HG02678 (cell line): ENCODE results near the gene ZNF189.

Experiments
- ATAC-seq: cut with Tn5 transposase; IDR thresholded peaks from one replicate; pipeline ENCODE4 v1.9.1; 2021; ENCODE audit warnings: mild to moderate bottlenecking, moderate library complexity; ENCODE audit not compliant: unreplicated experiment

ZNF189 gene

DNA sequence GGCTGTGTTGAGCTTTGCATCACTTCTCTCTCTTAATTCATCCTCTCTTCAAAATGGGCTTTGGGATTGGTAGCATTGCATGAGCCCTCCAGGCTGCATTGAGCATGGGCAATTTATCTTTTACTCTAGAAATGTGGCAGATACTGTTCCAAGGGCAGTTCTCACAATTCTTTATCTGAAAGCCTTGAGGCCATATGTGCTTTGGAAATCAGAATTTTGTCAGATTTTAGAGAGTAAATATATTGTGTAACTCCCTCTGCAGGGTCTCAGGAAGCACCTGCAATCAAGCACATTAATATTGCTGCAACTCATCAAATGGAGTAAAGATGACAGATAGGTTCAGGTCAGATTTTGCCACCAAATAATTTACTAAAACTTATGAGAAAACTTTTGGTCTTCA, 19.3 kb downstream of the ZNF189 start:
- ATAC-seq = no peak

DNA sequence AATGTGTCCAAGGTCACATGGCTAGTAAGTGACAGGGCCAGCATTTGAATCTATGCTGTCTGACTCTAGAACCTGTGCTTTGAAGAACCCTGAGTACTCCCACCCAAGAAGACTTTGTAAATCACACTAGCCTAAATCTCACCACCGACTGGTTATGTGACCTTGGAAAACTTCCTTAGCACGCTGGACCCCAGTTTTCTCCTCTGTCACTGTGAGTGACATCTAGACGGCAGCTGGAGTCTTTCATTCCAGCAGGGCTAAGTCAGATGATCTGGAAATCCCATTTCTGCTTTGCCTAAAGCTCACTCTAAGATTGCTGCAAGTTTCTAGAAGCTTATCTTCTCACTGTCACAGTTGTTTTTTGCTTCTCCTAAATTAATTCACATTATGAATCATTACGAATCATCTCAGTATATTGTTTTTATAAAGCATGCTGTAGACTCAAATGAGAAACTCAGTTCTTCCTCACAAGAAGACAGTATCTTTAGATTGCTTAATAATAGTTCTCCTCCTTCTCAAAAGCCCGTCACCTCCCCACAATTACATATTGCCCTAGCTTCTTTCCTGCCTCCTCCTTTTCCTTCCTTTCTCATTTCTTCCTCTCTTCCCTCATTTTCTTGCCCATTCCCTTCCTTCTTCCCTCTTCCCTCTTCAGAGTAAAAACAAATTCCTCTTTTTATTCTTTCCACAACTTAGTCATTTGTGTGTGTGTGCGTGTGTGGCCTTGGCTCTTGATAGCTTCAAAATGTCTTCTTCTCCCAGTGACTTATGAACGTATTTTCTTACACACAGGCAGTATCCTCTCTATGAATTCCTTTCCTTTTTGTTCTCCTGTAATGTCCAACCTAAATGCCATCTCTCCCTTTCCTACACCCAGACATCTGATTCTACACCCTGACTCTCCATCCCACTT, 20.1 kb downstream of the ZNF189 start:
- ATAC-seq = no peak

DNA sequence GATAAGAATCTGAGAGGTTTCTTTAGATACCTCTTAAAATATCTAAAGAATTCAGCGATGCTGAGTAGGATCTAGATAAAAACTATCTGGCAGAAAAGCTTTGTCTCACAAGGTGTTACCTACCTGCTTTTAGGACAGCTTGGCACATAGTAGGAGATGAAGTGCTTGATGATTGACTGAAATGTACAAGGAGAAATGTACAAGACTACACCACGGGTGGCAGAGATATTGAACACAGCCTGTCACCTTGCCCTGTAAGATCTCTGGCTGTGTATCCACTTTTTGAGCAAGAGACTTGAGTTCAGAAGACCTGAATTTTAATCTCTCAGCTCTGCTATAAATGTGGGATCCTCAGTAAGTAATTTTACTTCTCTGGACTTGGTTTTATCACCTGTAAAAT, 21.2 kb downstream of the ZNF189 start:
- ATAC-seq = no peak

DNA sequence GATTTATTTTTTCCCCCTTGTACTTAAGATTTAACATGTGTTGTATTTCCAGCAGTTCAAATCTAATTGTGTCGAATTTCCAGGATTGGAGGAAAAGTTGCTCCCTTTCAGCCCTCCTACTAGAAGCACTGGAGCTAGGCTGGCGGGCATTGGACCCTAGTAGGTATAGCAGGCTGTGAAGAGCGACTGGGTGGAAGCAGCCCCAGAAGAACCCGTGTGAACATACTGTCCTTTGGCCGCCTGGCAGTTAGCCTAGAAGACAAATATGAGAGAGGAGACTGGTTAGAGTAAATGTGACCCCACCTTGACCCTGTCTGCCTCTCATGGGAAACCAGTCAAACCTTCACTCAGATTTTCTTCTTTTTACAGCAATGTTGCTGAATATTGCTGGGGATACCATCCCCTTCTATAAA, 23.0 kb downstream of the ZNF189 start:
- ATAC-seq = no peak

DNA sequence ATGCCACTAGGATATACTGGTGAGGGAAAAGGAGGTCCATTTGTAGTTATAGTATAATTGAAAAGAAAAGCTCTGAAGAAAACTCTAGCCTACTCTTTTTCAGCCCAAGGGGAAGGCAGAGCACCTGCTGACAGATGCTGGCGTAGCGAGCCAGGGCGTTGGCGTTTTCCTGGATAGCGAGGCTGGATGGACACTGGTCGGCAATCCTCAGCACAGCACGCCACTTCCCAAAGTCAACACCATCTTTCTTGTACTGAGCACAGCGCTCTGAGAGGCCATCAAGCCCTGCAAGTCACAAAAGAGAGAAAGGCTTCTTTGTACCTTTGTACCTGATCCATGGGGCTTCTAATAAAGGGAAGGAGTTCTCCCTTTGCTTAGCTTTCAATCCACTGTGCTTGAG, 28.7 kb downstream of the ZNF189 start:
- no peak for ATAC-seq

DNA sequence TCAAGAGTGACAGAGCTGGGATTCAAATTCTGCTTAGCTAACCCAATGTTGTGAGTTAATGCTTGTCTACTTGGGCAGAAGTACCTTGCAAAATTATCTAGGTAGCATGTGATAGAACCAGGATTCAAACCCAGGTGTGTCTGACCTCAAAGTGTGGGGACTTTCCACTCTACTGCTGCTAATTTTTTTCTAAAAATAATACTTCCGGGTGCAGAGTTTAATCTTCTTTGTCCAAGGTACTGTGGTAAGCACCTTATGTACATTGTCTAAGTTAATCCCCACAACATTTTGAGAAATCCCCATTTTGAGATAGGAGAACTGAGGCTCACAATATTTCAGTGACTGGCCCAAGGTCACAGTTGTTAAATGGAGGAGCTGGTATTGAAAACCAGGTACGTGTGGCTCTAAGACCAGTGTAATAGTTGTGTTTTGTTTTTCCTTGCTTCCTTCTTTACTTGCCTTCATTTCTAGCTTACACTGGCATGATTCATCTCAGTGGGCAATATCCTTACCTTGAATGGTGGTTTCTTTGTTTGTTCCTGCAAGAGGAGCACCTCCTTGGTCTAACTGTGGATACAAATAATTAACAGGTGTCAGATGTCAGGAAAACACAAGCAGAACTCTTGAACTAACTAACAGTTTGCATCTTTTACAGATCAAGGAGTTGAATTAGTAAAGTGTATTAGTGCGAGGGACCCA, 29.5 kb downstream of the ZNF189 start:
- ATAC-seq = peak; percentile 67

DNA sequence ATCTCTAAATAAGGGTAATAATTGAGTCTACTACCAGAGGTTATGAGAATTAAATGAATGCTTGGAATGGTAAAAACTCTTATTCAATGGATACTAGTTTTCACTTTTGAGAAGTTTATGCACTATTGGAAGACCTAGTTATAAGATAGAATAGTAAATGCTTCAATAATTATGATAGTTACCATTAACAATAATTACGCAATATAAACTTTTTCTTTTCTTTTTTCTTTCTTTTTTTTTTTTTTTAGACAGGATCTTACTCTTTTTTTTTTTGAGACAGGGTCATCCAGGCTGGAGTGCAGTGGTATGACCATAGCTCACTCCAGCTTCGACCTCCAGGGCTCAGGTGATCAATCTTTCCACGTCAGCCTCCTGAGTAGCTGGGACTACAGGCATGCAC, 30.3 kb downstream of the ZNF189 start:
- ATAC-seq = no peak

DNA sequence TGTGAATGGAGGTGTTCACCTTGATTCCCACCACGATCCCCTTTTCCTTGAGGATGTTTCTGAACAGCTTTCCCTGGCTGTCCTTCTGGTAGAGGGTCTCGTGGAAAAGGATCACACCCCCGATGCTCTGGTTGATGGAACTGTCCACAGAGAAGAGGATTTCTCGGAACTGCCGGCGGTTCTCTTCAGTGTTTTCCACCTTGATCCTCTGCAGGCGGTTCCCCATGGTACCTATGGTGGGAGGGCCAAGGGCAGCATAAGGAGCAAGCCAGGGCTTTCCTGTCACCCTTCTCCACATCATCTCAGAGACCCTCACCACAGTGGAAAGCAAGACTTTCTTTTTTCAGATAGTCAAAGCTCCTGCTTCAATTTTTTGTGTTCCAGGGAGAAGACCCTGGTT, 31.1 kb downstream of the ZNF189 start:
- ATAC-seq = no peak

DNA sequence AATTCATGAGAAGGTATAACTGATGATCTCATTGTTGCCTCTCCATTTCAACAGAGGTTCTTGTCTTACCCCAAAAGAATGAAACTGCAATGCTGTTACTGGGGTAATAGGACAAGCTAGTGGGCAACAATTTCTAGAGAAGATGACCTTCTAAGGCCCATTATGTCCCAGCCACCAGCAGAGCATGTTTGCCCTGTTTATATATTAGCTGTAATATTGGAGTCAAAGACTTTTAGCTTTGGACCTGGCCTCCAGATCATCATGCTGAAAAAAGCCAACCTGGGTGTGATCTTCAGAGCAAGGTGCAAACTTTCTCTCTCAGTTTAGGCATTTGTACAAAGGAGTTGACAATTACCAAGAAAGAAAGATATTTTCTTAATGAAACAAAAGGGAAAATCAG, 33.5 kb downstream of the ZNF189 start:
- no peak for ATAC-seq

DNA sequence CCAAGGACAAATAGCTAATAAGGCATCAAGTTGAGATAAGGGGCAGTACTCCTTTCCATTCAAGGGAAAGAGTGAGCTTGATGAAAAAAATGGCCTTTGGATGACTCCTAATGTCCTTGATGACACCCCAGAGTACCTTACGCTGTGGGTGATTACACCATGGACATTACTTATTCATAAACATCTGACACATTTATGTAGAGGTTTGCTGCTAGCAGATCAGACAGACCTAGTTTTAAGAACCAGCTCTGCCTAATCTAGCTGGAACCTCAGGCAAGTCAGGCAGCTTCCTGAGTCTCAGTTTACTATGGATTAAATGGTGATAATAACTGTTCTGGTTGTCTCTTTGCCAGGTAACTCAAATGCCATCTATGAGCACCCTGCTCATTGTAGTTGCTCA, 34.1 kb downstream of the ZNF189 start:
- no peak for ATAC-seq

DNA sequence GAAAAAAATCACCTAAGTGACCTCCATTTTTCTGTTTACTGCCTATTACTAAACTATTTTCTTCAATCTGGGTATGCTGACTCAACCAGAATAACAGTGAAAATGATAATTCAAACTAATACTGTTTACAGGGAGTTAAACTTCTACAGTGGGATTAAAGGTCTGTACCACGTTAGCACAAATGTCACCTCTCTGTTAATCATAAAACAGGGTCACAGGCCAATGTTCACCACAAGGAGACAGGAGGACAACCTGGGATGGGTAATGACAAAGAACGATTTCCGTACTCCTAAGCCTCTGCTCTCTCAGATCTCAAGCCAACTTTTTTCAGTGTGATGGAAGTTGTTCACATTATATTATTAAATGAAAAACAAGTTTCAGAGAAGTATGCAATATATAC, 34.6 kb downstream of the ZNF189 start:
- no peak for ATAC-seq

DNA sequence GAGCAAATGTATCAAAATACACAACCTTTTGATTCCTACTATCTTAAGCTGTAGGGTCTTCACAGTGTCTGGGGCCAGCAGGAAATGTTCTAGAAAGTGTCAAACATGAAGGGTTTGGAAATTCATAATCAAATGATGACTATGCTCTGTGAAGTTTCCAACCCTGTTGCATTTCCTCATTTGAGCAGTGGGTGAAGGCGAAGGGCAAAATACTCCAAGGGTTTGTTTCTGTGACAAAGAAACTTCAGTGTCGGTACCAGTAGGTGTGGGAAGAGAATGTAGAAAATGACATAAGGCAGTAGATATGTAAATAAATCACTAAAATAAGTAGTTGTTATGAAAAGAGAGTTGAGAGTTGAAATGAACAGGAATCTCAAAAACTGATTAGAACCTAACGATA, 36.3 kb downstream of the ZNF189 start:
- ATAC-seq = no peak

DNA sequence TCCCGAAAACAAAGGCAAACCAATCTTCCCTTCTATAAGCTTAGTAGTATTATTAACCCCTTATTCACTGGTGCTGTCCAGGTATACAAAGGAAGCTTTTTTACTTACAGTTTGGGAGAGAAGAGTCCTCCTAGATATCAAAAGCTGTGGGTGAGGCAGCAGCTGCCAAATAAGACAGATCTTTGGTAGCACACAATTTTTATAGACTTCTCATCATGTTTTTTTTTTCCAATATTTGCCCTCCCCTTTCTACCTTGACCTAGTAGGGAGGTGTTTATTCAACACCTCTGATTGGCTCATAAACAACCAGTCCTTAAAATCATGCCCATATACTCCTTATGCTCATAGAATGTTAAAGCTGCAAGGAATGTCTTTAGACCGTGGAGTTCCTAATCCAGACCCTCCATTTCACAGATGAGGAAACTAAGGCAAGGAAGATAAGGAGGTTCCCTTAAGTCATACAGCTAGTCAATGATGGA, 37.0 kb downstream of the ZNF189 start, which contains the start of gene ALDOB:
TSS of gene ALDOB (minus strand) at position 174 of the 479 bp plus-strand sequence. CDS start 4,887 bp downstream, outside the sequence.
- ATAC-seq = no peak

DNA sequence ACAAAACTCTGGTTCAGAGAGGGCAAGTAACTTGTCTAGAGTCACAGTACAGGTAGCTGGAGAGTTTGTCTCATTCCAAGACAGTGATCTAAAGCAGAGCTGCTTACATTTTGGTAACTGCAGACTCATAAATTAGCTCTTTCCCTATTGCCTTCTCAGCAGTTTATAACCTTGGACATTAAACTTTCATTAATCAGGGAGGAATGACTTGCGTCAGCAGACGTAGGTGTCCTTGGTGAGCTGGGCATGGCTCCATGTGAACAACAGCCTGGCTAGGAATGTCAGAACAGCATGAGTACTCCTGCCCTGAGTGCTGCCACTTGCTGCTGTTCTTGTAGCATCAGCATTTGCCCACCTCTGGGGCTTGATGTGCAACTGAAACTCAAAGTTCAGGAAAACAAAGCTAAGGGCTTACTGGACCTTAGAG, 39.2 kb downstream of the ZNF189 start:
- ATAC-seq = no peak

DNA sequence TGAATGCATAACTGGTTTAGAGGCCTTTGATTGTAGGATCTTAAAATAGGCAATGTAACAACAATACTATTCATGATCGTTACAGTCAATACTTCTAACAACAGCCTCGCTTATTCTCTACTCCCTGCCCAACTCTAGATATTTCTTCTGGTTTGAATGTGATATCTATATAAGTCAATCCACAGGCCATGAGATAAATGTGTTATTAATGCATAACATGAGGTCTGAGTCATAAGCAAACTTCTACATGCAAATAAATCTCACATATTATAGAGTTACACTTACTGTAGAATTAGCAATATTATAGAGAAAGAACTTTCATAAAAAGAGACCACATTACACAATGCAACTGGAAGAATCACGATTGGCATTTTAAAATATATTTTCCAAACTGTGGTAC, 39.9 kb downstream of the ZNF189 start:
- ATAC-seq = no peak

DNA sequence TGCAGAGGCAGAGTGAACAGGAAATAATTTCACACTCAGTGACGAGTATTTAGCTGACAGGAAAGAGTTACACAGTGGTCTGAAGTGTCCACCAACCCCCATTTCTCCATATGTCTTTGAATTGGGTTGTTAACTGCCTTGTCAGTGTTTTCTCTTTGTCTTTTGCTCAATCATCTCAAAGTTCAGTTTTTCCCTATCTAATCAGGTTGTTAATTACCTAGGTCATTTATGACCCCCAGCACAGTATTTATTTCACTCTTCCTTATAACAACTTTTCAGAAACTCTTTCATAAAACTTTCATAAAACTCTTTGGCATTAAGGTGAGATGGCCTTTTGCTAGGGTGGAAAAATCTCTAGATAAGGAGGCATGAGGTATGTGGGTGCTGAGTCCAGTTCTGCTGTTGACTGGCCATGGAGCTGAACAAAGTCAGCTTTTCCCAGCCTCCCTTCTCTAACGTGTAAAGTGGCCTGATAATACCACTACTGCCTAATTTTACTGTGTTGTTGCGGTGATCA, 42.1 kb downstream of the ZNF189 start:
- no peak for ATAC-seq

DNA sequence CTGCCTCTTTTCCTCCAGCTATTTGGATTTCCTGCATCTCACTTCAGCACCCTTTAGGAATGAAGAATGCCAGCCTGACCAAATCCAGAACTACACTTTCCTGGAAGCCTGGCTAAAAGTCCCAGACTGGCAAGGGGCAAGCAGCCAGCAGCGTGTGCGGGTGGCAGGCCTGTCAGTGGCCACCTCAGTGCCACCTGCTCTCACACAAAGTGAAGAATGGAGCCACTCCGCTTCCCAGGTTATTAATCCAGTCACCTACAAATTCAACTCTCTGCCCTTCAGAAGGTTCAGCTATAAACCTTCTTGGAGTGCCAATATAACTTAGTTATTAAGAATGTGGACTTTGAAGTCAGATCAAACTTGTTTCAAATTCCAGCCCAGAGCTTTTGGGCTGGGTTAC, 43.7 kb downstream of the ZNF189 start:
- no peak for ATAC-seq

DNA sequence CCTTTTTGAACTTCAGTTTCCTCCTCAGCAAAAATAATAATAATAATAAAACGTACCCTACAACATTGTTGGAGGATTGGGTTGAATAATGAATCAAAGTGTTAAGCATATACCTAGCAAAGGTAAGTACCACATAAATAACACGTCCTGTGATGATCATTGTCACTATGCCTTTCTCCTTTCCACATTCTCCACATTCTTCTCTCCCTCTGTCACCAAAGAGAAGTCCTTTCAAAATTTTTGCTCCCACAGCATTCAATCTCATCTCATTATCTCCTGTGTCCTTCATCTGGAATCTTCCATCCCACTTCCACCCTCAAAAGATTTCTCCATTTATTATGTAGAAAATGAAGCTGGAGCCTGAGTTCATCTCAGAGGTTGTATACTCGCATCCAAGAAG, 44.1 kb downstream of the ZNF189 start:
- no peak for ATAC-seq

DNA sequence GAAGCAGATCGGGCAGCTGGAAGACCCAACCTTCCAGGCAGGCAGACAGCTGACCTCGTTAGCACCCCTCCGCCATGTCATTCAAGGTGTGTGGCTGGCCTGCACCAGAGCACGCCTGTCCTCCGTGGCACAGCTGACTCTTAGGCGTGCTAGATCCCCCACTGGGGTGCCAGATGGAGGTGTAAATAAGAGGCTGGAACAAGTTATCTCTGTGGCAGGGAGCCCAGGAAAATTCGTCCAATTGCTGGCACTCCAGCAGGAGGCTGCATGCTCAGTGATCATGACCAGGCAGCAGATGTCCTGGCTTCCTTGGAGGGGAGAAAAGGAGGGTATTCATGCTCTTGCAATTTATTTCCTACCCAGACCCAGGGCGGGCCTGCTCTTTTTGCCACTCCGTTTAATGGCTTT, 44.7 kb downstream of the ZNF189 start:
- no peak for ATAC-seq

DNA sequence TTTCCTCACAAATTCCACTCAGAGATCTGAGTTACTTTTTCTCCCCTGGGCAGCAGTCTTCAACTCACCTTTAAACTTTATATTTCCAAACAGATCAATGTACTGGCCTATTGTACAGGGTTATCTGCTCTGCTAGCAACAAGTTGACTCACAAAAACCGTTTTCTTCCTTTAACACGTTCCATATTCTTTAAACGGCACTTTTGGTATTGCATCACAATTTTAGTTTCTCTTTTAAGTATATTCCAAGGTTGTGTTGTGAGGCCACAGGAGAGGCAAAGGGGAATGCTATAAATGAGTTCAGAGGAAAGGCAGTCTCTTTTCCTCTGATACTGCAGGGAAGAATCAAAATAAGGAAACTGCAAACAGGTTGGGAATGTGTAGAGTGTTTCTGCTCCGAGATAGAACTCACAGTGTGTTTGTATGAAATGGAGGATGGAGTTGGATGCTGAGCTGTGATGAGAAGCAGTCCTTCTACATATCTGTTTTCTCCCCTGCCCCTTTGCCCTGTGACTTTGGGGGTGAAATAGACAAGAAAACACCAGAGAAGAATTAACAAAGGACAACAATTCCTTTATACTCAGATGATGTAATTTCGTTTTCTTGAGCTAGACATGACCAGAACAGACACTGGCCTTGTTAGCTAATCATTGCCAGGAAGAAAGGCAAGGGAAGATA, 46.8 kb downstream of the ZNF189 start:
- no peak for ATAC-seq

DNA sequence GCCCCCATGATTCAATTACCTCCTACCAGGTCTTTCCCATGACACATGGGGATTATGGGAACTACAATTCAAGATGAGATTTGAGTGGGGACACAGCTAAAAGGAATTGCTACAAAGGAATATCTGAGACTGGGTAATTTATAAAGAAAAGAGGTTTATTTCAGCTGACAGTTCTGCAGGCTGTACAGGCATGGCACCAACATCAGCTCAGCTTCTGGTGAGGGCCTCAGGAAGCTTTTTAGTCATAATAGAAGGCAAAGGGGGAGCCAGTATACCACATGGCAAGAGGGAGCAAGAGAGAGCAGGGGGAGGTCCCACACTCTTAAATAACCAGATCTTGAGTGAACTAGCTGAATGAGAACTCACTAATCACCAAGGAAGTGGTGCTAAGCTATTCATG, 48.1 kb downstream of the ZNF189 start:
- no peak for ATAC-seq
